ENCODE measurements around the gene CCDC149.

DNA sequence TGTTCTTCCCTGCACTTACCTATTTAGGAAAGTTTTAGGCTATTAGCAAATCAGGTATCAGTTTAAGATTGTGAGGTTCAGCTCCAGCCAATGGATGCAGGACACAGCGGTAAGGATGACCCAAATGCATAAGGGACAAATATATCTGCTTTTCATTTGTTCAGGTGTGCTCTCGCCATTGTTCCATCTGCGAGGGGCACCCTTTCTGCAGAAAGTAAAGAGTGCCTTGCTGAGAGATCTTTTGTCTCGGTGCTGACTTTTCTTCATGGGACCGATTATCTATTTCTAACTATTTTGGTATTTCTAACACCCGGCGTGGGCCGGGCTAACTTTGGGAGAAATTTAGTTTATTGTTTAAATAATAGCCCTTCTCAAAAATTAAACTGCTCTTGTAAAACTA, 49.0 kb downstream of the CCDC149 start:
- no peak for TF ChIP-seq POLR2A (IDR thresholded peaks at IDR 0.05)
- no peak for TF ChIP-seq CTCF (IDR thresholded peaks at IDR 0.05)
- no peak for TF ChIP-seq POLR2AphosphoS5 (IDR thresholded peaks at IDR 0.05; ENCODE audit: insufficient read depth in 1 of 2, low read depth in 1 of 2)

All from vagina (tissue), 2 donors.